Stimulated activated CD4-positive, alpha-beta T cell treated with anti-CD3 and anti-CD28 coated beads, Interleukin-1b, Interleukin-23, amount 100 ng/mL, for 4 hours (primary cell): Measurements from ENCODE around the gene LNX2.

Experiments used
- DNase-seq, 2 donors: peaks; one replicate each; pipeline ENCODE4 v3.0.0-alpha.2; 2020; ENCODE audit warnings: low read depth in 2 of 2

The LNX2 gene

GRCh38 chr13:27607125-27607524, 13.2 kb downstream of the LNX2 start:
- no peak for DNase-seq

GRCh38 chr13:27605610-27606200, 14.6 kb downstream of the LNX2 start:
- no peak for DNase-seq

- DNase-seq, result no peak
These were observed 15.2 kb downstream of the LNX2 start for GRCh38 chr13:27605099-27605498.

- DNase-seq, result no peak
These were observed 18.5 kb downstream of the LNX2 start for GRCh38 chr13:27601803-27602202.

- DNase-seq, result no peak
These were observed 19.1 kb downstream of the LNX2 start for GRCh38 chr13:27601208-27601607.

- DNase-seq, result no peak
These were observed 19.6 kb downstream of the LNX2 start for GRCh38 chr13:27600711-27601110.

GRCh38 chr13:27599845-27600553, 20.3 kb downstream of the LNX2 start:
- DNase-seq, result no peak

GRCh38 chr13:27599096-27599495, 21.2 kb downstream of the LNX2 start:
- no peak for DNase-seq

- no peak for DNase-seq
These were observed 25.1 kb downstream of the LNX2 start for GRCh38 chr13:27595055-27595811.

- DNase-seq, result no peak
These were observed 27.1 kb downstream of the LNX2 start for GRCh38 chr13:27593267-27593666.

- no peak for DNase-seq
These were observed 27.5 kb downstream of the LNX2 start for GRCh38 chr13:27592865-27593264.

GRCh38 chr13:27588405-27588804, 31.9 kb downstream of the LNX2 start:
- no peak for DNase-seq

- no peak for DNase-seq
These were observed 33.1 kb downstream of the LNX2 start for GRCh38 chr13:27587095-27587746.

- DNase-seq, result no peak
These were observed 36.7 kb downstream of the LNX2 start for GRCh38 chr13:27583645-27584044.

GRCh38 chr13:27578121-27579030, 42.0 kb downstream of the LNX2 start:
- DNase-seq, result no peak

- DNase-seq, result no peak
These were observed 45.7 kb downstream of the LNX2 start for GRCh38 chr13:27574661-27575060.

GRCh38 chr13:27573265-27573664, 47.1 kb downstream of the LNX2 start:
- DNase-seq, result no peak

- no peak for DNase-seq
These were observed 48.0 kb downstream of the LNX2 start for GRCh38 chr13:27572234-27572901.

GRCh38 chr13:27570906-27571305, 49.4 kb downstream of the LNX2 start:
- DNase-seq, result no peak

- no peak for DNase-seq
These were observed 50.9 kb downstream of the LNX2 start for GRCh38 chr13:27569405-27569804.

- DNase-seq, result no peak
These were observed 54.5 kb downstream of the LNX2 start for GRCh38 chr13:27565818-27566217.
